PFSK-1 (cell line): Measurements from ENCODE around the gene ACTC1.

Experiments
- FOXP2 ChIP-seq: optimal IDR thresholded peaks from 2 replicates; pipeline ENCODE3; 2011; ENCODE audit warnings: borderline replicate concordance, control low read depth, inconsistent platforms; ENCODE audit not compliant: insufficient read depth; ENCODE audit errors: extremely low read length, extremely low read depth
- POLR2AphosphoS5 ChIP-seq: IDR thresholded peaks from 2 replicates; pipeline ENCODE4 v1.6.1; 2012; ENCODE audit warnings: low read depth, mild to moderate bottlenecking, control low read depth, low read length, moderate library complexity
- REST ChIP-seq, 2 experiments: IDR thresholded peaks; 2 replicates each; pipeline versions ENCODE4 v1.6.1 to v1.8.0; 2011 to 2012; ENCODE audit warnings: low read depth in 2 of 2, low read length in 2 of 2, control low read depth in 1 of 2, inconsistent platforms in 1 of 2, mild to moderate bottlenecking in 1 of 2, moderate library complexity in 1 of 2; ENCODE audit not compliant: insufficient read depth in 1 of 2
- SIN3A ChIP-seq: IDR thresholded peaks from 2 replicates; pipeline ENCODE4 v1.6.1; 2012; ENCODE audit warnings: mild to moderate bottlenecking, low read length, moderate library complexity, borderline replicate concordance; ENCODE audit not compliant: insufficient read depth
- TAF1 ChIP-seq: IDR thresholded peaks from 2 replicates; pipeline ENCODE4 v1.6.1; 2012; ENCODE audit warnings: low read length, control low read depth, borderline replicate concordance; ENCODE audit not compliant: insufficient read depth

Gene ACTC1

GRCh38 chr15:34783991-34784390, 11.4 kb downstream of the ACTC1 start:
- TF ChIP-seq REST (IDR thresholded peaks at IDR 0.05; ENCODE audit: insufficient read depth in 1 of 2, low read depth in 2 of 2, low read length in 2 of 2) (no peak), POLR2AphosphoS5 (no peak), TAF1 (no peak), FOXP2 (no peak), SIN3A (no peak)

GRCh38 chr15:34783431-34783830, 11.9 kb downstream of the ACTC1 start:
- no peak for TF ChIP-seq POLR2AphosphoS5
- no peak for TF ChIP-seq SIN3A
- no peak for TF ChIP-seq TAF1
- no peak for TF ChIP-seq REST (IDR thresholded peaks at IDR 0.05; ENCODE audit: insufficient read depth in 1 of 2, low read depth in 2 of 2, low read length in 2 of 2)
- no peak for TF ChIP-seq FOXP2

GRCh38 chr15:34782901-34783300, 12.4 kb downstream of the ACTC1 start:
- TF ChIP-seq SIN3A, result no peak
- TF ChIP-seq REST (IDR thresholded peaks at IDR 0.05; ENCODE audit: insufficient read depth in 1 of 2, low read depth in 2 of 2, low read length in 2 of 2), result no peak
- no peak for TF ChIP-seq TAF1

- TF ChIP-seq SIN3A (no peak), REST (IDR thresholded peaks at IDR 0.05; ENCODE audit: insufficient read depth in 1 of 2, low read depth in 2 of 2, low read length in 2 of 2) (no peak), TAF1 (no peak), FOXP2 (no peak), POLR2AphosphoS5 (no peak)
Measured at GRCh38 chr15:34780725-34781124, 14.6 kb downstream of the ACTC1 start.

- no peak for TF ChIP-seq SIN3A
Measured at GRCh38 chr15:34776606-34777105, 18.7 kb downstream of the ACTC1 start.
